GM12875 (cell line): ENCODE measurements around the gene FNIP2.

ENCODE experiments used
- H3K4me3 ChIP-seq: one replicate; pipeline ENCODE4 v1.5.1; 2011; ENCODE audit warnings: low read depth, low read length, control low read depth
- CTCF ChIP-seq: IDR thresholded peaks from 2 replicates; pipeline ENCODE4 v1.5.1; 2011; ENCODE audit warnings: low read depth, mild to moderate bottlenecking, control low read depth, inconsistent platforms, low read length, moderate library complexity, borderline replicate concordance; ENCODE audit not compliant: insufficient read depth

The FNIP2 gene

DNA sequence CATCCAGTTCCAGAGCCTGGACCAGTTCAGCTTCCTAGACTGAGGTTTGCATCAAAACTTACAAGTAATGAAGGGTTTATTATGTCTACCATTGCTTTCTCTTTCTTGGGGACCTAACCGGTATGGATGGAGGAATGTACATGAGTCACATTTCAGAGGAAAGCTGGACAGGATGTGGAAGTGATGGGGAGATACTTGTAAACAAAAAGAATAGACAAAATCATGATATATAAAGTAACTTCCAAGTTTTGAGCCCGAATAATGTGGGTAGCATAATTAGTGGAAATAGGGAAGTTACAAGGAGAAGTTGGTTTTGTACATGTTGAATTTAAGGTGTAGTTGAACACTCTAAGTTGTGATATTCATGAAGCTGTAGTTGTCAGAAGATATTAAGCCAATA lies 15.0 kb downstream of the FNIP2 start:
- no peak overlapping the region for H3K4me3 ChIP-seq
- no peak for TF ChIP-seq CTCF

DNA sequence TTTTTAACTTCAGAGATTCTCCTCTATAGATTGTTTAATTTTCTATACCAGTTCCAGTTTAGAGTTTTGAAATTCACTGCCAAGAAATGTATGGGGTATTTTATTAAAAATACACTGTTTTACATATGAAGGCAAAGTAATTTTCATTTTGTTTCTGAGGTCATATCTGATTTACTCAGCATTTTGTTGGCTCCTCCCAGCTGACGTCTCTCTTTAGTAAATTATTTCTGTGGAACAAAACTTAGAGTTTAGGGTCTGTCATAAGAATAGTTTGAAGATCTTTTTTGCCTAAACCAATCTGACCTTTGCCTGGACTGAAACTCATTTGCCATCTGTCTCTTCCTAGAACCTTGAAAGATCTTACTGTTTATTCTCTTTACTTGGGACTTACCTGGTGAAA lies 16.9 kb downstream of the FNIP2 start:
- TF ChIP-seq CTCF: no peak
- H3K4me3 ChIP-seq: no peak overlapping the region

- TF ChIP-seq CTCF: no peak
- H3K4me3 ChIP-seq: no peak overlapping the region
These were observed 17.3 kb downstream of the FNIP2 start for GRCh38 chr4:158786121-158786601.

GRCh38 chr4:158786955-158787354 lies 18.1 kb downstream of the FNIP2 start:
- H3K4me3 ChIP-seq: no peak overlapping the region
- TF ChIP-seq CTCF: no peak

- no peak for TF ChIP-seq CTCF
These were observed 19.1 kb downstream of the FNIP2 start for GRCh38 chr4:158787709-158788475.

DNA sequence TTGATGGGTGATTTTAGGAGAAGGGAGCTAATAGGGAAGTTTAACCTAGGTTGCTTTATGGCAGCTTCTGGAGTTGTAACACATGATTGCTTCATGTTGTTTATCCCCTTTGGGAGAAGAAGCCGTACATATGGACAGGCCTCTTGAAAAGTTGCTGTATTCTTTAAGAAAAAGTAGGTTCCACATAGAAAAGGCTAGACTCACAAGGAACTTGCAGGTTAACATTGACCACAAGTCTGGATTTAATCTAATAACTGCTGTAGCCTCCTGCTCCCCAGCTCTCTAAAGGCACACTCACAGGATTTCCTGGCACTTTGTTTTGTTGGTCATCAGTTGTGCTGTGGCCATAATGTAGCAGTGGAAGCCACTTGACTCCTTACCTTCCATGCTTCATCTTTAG lies 19.7 kb downstream of the FNIP2 start:
- TF ChIP-seq CTCF: no peak
- H3K4me3 ChIP-seq: no peak overlapping the region

More at GRCh38 chr4:158787709-158788475, 19.1 kb downstream of the FNIP2 start:
- H3K4me3 ChIP-seq: no peak overlapping the region

DNA sequence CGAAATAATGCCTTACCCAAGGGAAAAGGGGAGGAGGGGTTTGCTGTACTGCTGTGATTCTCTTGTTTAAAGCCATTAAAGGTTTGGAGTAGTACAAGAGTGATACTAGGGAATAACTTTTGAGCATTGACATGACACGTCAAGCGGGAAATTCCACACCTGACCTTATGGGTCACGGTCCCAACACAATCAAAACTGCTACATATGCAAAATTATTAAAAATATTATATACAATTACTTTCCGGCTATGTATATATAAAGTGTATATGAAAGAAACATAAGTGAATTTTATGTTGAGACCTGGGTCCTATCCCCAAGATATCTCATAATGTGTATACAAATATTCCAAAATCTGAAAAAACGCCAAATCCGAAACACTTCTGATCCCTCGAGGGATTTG lies 21.0 kb downstream of the FNIP2 start:
- no peak for TF ChIP-seq CTCF

More for the DNA sequence above, 21.0 kb downstream of the FNIP2 start:
- H3K4me3 ChIP-seq: no peak overlapping the region
